Thyroid gland (tissue), 4 donors: ENCODE data around the gene CUEDC1.

Experiments
- POLR2A ChIP-seq, 2 donors: fragments of 450-650 bp; IDR thresholded peaks; one replicate each; pipeline ENCODE4 v1.6.1; 2017; ENCODE audit warnings: antibody characterized with exemption in 2 of 2, mild to moderate bottlenecking in 2 of 2, moderate library complexity in 1 of 2
- TF ChIP-seq, protein P1 (sequence below), 6 experiments: fragments of 200-600 bp in 3 of 6; fragments of 450-650 bp in 3 of 6; sonication (generic) in 3 of 6; IDR thresholded peaks; one replicate each; pipeline ENCODE4 v1.5.1; 2016 to 2019; ENCODE audit warnings: antibody characterized with exemption in 6 of 6, mild to moderate bottlenecking in 2 of 6, inconsistent platforms in 1 of 6, moderate library complexity in 1 of 6

DNA sequence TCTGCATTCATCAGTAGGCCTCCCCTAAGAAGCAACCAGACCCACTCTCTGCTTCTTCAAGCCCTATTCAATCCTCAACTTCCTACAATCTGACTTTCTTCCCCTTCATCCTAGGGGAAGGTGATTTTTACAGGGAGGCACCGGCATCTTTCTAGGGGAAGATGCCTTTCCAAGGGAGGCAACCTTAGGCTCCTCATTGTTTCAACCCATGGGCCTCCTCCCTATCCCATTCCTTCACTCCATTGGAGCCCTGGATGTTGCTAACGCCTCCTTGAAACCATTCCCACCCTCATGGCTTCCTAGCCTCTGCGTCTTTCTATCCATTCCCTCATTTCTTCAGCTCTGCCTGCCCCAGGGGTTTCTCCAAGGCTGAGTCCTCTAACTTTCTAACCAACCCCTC, 2.7 kb upstream of the CUEDC1 start:
- TF ChIP-seq POLR2A (IDR thresholded peaks at IDR 0.05): no peak
- TF ChIP-seq, protein P1, sequence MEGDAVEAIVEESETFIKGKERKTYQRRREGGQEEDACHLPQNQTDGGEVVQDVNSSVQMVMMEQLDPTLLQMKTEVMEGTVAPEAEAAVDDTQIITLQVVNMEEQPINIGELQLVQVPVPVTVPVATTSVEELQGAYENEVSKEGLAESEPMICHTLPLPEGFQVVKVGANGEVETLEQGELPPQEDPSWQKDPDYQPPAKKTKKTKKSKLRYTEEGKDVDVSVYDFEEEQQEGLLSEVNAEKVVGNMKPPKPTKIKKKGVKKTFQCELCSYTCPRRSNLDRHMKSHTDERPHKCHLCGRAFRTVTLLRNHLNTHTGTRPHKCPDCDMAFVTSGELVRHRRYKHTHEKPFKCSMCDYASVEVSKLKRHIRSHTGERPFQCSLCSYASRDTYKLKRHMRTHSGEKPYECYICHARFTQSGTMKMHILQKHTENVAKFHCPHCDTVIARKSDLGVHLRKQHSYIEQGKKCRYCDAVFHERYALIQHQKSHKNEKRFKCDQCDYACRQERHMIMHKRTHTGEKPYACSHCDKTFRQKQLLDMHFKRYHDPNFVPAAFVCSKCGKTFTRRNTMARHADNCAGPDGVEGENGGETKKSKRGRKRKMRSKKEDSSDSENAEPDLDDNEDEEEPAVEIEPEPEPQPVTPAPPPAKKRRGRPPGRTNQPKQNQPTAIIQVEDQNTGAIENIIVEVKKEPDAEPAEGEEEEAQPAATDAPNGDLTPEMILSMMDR (IDR thresholded peaks at IDR 0.05): no peak
